SW480 (cell line): ENCODE data around the gene TNP2.
A peak's percentile ranks its signal among the peaks of the same experiment; 100 is the strongest.

Source experiments
- DNase-seq: peaks from one replicate; pipeline ENCODE4 v3.0.0-alpha.2; 2016; ENCODE audit warnings: low spot score

Gene TNP2

DNA sequence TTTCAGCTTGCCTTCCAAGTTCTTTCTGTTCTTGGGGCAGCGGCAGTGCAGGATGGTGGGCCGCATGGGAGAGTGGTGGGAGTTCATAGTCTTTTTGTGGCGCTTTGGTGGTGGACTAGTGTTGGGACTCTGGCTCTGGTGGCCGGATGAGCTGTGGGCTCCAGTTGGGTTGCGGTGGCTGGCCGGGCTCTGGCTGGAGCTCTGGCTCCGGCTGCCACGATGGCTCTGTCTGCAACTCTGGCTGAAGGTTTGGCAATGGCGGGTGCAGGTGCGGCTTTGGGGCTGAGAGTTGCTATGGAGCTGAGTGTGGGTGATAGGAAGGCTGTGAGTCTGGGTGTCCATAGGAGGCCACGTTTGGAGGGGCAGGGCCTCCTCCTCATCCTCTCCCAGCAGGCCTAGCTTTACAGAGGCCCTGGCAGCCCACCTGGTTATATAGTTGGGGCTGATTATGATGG is at the start of gene TNP2:
TNP2 (minus strand) TSS at position 405 of the 455 bp plus-strand sequence; CDS start at position 342, 63 bp downstream.
- DNase-seq: no peak

DNA sequence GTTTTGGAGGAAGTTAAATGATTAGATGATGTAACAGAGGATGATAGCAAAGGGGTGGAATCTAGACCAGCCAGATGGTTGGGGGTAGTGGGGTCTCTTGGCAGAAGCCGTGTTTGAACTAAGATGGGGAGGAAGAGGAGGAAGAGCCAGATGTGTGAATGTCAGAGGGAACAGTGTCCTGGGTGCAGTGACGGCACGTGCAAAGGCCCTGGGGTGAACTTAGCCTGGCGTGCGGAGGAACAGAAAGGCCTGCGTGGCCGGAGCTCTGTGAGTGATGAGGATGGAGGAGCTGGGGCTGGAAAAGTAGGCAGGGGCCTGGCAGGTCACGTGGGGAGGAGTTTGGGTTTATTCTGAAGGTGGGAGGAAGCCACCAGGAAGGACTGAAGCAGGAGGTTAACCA is 49.7 kb upstream of the TNP2 start:
- DNase-seq: no peak

DNA sequence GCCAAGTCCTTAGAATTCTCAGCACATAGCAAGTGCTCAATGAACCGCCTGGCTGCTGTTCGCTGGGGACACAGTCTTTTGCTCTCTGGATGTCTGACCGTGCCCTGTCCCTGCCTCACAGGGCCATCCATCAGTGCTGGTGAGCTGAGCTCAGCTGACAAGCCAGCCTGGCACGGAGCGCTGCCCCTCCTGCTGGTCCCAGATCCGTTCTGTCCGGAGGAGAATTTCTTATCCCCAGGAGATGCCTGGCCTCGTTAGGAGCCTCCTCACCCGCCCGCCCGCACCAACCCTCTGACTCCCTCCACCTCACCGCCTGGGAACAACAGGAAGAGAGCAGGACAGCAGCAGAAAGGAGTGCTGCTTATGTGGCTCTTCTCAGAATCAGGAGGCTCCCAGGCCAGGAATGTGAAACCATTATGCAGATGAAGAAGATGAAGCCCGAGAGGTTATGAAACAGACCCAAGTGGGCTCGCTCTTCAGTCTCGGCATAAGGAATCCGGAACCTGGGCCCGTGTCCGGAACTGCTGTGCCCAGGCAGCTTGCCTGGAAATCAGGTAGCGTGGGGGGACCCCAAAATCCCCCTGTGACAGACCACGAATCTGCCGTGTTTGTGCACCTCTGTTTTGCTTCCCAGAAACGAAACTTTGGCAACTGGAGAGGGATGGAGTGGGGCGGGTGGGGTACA is 47.3 kb upstream of the TNP2 start:
- no peak for DNase-seq

DNA sequence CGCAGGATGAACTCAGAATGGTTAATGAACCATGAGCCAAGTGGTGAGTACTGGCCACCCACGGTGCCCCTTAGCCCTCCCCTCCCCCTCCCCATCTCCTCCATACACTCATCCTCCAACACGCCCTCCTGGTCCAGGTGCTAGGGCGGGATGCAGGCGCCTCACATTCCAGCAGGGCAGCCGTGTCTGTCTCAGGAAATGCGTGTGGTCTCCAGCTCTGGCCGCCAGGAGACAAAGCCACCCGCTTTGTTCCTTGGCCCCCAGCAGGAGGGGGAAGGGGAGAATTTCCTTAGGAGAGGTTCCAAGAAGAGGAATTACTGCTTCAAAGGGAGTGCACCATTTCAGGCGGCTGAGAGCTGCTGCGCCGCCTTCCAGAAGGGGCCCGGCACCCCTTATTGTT is 46.4 kb upstream of the TNP2 start:
- DNase-seq: peak; percentile 72

DNA sequence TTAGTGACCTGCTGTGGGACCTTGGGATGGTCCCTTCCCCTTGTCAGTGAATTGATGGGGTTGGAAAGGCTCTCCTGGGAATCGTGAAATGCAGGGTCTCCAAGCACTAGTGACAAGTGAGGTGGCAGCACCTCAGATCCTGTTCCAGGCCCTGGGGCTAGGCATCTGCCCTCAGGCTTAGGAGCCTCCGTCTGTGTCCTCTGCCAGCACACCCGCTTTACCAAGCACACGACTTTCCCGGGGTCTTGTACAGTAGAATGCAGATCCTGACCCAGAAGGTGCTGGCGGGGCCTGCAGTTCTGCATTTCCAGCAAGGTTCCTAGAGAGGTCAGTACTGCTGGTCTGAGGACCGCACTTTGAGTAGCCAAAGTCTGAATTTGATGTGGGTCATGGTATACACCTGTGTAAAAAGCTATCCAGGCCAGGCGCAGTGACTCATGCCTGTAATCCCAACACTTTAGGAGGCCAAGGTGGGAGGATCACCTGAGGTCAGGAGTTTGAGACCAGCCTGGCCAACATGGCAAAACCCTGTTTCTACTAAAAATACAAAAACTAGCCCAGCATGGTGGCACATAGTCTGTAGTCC is 45.3 kb upstream of the TNP2 start:
- no peak for DNase-seq

DNA sequence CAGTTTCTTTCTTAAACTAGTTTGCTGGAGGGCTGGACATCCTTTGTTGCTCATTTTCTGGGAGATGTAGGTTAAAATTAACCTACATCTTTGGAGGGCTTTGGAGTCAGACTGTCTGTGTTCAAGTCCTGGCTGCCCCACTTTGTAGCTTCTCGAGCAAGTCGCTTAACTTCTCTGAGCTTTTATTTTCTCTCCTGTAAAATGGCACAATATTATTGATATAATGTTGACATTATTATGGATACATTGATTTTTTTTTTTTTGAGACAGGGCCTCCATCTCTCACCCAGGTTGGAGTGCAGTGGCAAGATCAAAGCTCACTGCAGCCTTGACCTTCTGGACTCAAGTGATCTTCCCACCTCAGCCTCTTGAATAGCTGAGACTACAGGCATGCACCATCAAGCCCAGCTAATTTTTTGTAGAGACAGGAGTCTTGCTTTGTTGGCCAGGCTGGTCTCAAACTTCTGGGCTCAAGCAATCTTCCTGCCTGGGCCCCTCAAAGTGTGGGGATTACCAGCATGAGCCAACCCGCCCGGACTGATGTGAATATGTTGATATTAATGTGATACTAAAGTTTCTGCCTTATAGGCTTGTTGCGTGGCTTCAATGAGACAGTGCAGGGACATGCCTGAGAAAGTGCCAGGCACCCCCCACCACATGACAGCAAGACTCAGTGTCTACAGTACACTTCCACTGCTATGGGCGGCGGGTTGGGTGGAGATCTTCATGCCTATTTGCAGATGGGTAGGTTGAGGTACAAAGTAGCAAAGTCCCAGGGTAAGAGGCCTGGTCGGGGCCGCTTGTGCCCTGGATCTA is 44.6 kb upstream of the TNP2 start:
- no peak for DNase-seq

DNA sequence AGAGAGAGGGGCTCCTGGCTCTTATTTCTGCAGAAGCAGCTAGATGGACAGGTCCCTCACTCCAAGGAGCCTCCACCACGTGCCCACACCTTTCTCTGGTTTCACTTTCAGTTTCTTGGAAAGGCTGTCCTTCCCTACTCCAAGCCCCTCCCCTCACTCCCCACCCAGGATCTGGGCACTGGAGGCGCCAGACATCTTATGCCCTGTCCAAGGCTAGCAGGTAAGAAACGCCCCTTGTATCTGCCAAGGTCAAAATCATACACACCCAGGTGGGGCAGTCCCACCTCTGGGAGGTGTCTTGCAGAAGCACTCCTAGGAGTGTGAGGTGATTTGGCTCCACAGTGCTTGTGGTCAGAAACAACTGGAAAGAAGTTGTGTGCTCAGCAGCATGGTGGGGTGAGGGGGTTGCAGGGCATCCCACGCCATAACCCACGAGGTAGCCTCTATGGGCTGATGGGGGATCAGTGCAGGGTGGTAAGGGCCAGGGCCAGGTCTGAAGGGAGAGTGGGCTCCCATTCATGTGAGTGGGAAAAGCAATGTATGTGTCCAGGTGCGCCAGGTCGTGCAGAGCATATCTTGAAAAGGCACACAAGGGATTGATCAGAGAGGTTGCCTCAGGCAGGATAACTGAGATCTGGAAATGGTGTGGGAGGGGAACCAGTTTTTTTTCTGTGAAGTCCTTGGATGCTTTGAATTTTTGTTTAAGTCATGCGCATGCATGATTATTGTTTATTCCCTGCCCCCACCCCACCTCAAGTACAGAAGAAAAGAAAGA is 43.8 kb upstream of the TNP2 start:
- DNase-seq: peak; percentile 72

DNA sequence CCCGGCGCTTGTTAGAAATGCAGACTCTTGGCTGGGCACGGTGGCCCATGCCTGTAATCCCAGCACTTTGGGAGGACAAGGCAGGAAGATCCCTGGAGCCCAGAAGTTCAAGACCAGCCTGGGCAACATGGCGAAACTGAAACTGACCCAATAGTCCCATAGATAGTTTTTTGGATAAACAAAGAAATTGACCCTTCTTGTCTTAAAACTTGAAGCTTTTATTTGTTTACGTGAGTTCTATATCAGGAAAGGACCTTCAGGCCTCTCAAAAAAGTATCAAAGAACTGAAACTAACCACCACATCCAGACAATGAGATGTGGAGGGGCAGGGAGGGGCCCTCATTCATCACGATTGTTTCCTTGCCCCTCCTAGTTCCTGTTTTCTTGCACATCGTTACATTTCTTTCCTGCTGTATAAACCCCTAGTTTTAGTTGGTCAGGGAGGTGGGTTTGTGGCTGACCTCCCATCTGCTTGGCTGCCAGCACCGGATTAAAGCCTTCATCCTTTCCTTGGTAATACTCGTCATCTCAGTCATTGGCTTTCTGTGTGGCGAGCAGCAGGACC is 42.0 kb upstream of the TNP2 start:
- DNase-seq: no peak

DNA sequence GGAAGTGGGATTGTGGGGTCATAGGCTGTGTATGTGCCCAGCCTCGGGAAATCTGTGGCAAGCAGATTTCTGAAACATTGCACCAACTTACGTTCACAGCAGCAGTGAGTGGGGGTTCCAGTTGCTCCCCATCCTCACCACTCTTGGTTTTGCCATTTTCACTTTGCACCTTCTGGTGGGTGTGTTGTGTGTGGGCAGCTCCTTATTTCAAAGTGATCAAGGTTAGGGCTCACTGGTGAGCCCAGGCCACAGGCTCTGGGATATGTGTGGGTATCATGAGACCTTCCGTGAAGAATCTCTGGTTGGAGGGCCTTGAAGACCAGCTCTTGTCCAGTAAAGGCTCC is 41.5 kb upstream of the TNP2 start:
- no peak for DNase-seq

DNA sequence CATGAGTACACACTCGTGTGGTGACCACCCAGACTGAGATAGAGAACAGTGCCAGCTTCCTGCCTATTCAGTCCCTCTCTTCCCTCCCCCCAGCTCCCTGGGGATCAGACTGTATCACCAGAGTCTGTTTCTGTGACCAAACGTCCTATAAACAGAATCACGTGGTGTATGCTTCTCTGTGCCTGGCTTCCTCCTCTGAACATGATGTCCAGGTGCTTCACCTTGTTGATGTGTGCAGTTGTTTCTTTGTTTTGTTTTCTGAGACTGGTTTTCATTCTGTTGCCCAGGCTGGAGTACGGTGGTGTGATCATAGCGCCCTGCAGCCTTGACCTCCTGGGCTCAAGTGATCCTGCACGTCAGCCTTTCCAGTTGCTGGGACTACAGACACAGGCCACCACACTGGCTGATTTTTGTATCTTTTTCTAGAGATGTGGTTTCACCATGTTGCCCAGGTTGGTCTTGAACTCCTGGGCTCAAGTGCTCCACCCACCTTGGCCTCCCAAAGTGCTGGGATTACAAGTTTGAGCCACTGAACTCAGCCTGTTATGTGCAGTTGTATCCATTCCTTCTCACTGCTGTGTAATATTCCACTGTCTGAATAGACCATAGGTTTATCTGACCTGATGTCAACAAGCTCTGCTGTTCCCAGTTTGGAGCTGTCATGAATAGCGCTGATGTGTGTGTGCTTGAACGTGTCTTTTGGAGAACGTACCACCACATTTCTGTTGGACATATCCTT is 40.9 kb upstream of the TNP2 start:
- no peak for DNase-seq

DNA sequence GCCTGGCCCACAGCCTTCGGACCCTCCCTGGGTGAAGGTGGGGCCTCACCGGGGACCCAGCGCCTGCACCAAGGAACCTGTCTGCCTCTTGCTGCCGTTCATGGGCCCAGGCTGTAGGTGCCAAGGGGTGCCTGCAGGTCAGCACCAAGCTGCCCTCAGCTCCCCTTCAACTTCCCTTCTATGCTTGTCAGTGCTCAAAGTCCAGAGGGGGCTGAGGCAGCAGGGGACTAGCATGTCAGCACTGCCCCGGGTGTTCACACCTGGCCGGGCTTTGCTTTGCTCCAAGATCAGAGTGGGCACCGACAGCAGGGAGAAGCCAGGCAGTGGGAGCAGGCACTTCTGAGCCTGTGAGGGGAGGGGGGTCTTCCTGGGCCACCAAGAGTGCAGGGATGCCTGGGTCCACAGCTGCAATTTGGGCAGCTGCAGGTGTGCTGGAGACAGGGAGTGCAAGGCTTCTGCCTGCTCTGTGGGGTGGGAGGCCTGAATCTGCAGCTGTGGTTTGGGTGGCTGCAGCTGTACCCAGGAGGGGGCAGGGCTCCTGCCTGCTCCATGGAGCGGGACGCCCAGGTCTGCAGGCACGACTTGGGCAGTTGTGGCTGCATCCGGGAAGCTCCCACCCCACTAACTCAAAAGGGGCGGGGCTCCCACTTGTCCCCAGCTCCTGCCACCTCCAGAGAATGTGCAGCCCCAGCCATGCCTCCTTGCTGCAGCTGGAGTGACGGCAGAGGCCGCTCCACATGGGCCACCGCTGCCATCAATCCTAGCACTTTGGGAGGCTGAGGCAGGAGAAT is 39.6 kb upstream of the TNP2 start:
- no peak for DNase-seq

DNA sequence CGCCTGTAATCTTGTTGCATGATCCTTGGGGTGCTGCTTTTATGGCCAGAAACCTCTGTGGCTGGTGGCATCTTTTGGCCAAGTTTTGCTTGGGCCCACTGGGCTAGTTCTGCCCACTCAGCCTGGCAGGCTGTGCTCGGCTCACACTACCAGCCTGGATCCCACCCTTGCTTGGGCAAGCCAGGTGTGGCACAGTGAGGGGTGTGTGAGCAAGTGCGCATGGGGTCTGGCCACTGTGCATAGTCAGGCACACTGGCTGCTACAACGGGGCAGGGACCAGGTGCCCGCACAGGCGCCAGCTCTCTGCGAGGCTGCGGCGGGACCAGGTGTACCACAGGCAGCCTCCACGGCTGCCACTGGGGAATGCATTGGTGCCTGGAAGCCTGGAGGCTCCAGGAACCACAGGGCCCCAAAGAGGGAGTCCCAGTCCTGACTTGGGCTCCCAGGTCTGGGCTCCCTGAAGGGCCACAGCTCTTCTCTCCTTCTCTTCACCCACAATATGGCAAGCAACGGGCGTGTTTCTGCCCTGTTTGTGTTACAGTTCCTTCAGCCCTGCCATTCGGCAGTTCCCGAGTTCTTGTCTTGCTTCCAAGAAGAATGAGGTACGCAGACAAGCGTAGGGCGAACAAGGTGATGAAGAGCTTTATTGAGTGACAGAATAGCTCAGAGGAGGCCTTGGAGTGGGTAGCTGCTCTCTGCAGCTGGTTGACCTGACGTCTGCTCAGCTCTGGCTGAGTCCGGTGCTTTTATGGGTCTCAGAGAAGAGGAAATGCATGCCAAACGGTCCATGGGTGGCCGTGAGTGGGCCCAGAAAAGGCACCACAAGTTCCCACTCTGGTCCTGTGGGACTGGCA is 38.7 kb upstream of the TNP2 start:
- no peak for DNase-seq

DNA sequence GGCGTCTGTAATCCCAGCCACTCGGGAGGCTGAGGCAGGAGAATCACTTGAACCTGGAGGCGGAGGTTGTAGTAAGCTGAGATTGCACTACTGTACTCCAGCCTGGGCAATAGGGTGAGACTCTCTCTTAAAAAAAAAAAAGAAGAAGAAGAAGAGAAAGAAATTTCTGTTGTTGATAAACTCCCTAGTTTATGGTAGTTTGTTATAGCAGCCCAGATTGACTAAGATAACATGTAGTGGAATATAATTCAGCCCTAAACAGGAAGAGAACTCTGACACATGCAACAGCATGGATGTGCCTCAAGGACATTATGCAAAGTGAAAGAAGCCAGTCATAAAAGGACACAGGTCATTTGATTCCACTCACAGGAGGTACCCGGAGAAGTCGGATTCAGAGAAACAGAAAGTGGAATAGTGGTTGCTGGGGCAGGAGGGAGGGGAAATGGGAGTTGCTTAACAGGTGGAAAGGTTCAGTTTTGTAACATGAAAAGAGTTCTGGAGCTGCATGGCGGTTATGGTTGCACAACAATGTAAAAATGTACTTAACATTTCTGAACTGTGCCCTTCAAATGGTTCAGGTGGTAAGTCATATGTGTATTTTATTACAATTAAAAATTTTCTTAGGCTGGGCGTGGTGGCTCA is 38.0 kb upstream of the TNP2 start:
- no peak for DNase-seq

DNA sequence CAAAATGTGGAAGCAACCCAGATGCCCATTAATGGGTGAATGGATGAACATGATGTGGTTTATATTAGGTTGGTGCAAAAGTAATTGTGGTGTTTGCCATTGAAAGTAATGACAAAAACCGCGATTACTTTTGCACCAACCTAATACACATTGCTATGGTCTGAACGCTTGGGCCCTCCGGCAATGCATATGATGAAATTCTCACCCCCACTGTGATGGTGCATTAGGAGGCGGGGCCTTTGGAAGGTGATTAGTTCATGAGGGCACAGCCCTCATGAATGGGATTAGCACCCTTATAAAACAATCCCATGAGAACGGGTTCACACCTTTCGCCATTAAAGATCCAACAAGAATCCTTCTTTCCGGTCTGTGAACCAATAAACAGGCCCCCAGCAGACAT is 37.3 kb upstream of the TNP2 start:
- no peak for DNase-seq

DNA sequence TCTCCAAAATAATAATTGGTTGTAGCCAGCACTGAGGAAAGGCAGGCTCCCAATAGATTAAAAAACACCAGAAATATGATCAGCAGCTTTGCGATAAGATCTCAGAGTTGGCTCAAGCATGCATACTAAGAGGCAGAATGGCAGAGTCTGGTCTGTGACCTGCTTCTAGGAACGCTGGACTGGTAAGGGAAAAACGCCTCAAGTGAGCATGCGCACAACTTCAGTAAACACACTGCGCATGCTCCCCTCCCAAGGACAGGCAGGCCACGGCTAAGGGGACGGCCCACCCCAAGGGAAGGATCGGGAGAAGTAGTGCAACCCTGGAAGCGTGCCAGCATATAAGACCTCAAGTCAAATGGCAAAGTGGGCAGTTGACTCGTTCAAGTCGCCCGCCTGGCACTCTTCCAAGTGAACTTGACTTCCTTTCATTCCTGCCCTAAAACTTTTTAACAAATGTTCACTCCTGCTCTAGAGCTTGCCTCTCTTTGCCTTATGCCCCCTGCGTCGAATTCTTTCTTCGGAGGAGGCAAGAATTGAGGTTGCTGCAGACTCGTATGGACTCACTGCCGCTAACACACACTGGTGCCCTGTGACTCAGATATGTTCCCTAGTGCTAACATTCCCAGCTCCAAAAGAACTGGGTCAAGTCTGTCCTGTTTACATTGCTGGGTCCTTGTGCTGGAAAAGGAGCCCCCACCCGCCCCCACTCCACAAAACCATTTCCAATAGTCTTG is 34.4 kb upstream of the TNP2 start:
- DNase-seq: no peak

DNA sequence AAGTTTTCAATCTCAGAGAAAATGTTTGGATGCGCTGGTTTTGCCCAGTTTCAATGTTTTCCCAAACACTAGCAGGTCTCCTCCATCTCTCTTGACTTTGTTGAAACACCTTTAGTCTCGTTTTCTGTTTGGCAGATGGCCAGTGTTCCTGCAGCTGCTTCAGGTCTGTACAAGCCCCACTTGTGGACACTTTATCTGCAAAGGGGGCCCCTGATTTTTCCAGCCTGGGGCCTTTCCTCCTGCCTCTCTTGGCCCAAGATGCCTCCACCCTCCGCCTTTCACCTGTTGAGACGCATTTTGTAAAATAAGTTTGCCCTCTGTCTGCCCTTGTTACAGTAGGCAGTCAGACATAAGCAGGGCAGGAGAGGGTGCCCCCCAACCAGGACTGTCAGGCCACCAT is 33.9 kb upstream of the TNP2 start:
- DNase-seq: no peak

DNA sequence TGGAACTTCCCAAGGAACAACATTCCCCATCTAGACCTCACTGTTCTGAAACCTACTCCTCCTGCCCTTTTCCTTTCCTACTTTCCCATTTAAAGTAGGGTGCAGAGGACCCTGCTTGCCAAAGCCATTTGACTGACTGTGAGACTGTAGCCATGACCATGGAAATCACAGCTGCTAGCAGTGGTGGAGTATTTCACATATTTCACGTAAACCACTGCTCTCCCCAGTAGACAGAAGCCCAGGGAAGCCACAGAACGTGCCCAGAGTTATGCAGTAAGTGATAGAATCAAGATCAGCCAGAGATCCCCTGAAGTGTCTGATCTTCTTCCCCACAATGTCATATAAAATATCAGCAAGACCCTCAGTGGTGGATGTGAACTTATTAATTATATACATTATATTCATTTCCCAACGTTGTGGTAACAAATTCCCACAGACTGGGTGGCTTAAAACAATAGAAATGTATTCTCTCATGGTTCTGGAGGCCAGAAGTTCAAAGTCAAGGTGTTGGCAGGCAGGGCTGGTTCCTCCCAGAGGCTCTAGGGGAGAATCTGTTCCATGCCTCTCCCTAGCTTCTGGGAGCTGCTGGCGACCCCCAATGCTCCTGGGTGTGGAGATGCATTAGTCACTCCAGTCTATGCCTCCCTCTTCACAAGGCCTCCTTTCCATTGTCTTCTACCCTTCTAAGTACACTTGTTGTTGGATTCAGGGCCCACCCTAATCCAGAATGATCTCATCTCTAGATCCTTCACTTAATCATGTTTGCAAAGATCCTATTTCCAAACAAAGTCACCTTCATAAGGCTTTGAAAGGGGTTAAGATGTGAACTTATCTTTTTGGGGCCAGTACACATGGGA is 32.7 kb upstream of the TNP2 start:
- no peak for DNase-seq

DNA sequence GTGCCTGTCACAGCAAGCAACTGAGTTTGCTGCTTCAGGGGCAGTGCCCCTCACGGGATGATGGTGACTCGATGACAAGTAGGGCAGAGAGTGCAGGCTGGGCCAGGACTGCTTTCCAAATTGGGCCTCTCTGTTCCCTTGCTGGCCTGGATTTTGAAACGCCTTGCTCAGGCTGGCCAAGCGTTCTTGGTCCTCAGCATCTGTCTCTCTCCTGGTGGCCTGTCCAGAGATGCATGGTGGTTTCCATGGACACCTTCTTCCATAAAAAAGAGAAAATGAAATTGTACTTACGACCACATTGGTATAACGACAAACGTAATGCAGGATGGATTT is 31.4 kb upstream of the TNP2 start:
- no peak for DNase-seq
